ENCODE results near the gene AURKA.
"Not testable (repeated sequence)": the region's sequence is repeated elsewhere in the genome, so short reads cannot be mapped to it uniquely, and the experiment has no call there.

The AURKA gene

DNA sequence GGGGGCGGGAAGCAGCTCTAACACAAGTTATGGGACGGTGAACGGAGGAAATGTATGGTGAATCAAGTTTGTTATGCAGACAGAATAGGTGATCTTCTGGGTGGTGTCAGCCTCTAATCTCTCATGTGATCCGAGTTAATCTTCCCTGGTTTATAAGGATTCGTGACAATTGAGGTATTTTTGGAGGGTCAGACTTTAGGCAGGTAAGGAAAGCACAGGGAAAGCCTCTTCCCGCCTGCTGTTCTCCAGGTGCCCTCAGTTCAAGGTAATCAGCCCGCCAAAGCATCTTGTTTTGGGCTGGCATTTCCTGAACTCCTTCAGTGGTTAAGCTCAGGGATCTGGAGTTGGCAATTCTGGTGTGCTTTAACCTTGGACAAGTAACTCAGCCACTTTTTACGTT, 1.6 kb upstream of the AURKA start:
- H4K20me1 ChIP-seq (ENCODE audit: insufficient read depth, low read length) = no peaks in the 10 kb centered on the region
- H3F3A ChIP-seq (ENCODE audit: insufficient read depth, low read length) = no peaks in the 10 kb centered on the region
- peak overlapping the region; percentile 97 for H3K4me3 ChIP-seq (ENCODE audit: low read length)
- peaks cover 8% of the 10 kb centered on the region for H3K4me1 ChIP-seq (ENCODE audit: low read length)
- no peaks in the 10 kb centered on the region for H3K9me2 ChIP-seq (replicated peaks; ENCODE audit: insufficient read depth, low read length)
- no peak for TF ChIP-seq EZH2phosphoT487 (IDR thresholded peaks at IDR 0.05; ENCODE audit: low read length)
- TF ChIP-seq, protein P1, sequence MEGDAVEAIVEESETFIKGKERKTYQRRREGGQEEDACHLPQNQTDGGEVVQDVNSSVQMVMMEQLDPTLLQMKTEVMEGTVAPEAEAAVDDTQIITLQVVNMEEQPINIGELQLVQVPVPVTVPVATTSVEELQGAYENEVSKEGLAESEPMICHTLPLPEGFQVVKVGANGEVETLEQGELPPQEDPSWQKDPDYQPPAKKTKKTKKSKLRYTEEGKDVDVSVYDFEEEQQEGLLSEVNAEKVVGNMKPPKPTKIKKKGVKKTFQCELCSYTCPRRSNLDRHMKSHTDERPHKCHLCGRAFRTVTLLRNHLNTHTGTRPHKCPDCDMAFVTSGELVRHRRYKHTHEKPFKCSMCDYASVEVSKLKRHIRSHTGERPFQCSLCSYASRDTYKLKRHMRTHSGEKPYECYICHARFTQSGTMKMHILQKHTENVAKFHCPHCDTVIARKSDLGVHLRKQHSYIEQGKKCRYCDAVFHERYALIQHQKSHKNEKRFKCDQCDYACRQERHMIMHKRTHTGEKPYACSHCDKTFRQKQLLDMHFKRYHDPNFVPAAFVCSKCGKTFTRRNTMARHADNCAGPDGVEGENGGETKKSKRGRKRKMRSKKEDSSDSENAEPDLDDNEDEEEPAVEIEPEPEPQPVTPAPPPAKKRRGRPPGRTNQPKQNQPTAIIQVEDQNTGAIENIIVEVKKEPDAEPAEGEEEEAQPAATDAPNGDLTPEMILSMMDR (IDR thresholded peaks at IDR 0.05; ENCODE audit: low read length) = no peak
- no peak for TF ChIP-seq EZH2 (optimal IDR thresholded peaks at IDR 0.05; ENCODE audit: low read depth, low read length)
- no peaks in the 10 kb centered on the region for H3K9me3 ChIP-seq (replicated peaks; ENCODE audit: insufficient read depth, low read length)
- H3K79me2 ChIP-seq (ENCODE audit: low read length) = peaks cover 80% of the 10 kb centered on the region
- no peak overlapping the region for H3K9ac ChIP-seq (ENCODE audit: low read length)
- peak overlapping the region; percentile 58 for H3K4me2 ChIP-seq (ENCODE audit: low read depth, low read length)
- no peak overlapping the region for H2AFZ ChIP-seq (ENCODE audit: low read length)
- H3K27ac ChIP-seq (ENCODE audit: low read length) = no peak overlapping the region
- DNase-seq = no peak
- H3K27me3 ChIP-seq (replicated peaks; ENCODE audit: insufficient read depth, low read length) = no peaks in the 10 kb centered on the region
- peaks cover 28% of the 10 kb centered on the region; the same call in 1 of the 2 replicates for H3K36me3 ChIP-seq (replicated peaks; ENCODE audit: insufficient read depth, low read length)

- no peaks in the 10 kb centered on the region for H3K27me3 ChIP-seq (replicated peaks; ENCODE audit: insufficient read depth, low read length)
- no peak for DNase-seq
- H3K9ac ChIP-seq (ENCODE audit: low read length) = peak overlapping the region; percentile 80
- no peaks in the 10 kb centered on the region for H3K9me3 ChIP-seq (replicated peaks; ENCODE audit: insufficient read depth, low read length)
- H3K4me1 ChIP-seq (ENCODE audit: low read length) = peaks cover 8% of the 10 kb centered on the region
- H3K36me3 ChIP-seq (replicated peaks; ENCODE audit: insufficient read depth, low read length) = peaks cover 24% of the 10 kb centered on the region; the same call in 1 of the 2 replicates
- peak overlapping the region; percentile 58 for H3K4me2 ChIP-seq (ENCODE audit: low read depth, low read length)
- H2AFZ ChIP-seq (ENCODE audit: low read length) = peak overlapping the region; percentile 35
- TF ChIP-seq EZH2 (optimal IDR thresholded peaks at IDR 0.05; ENCODE audit: low read depth, low read length) = no peak
- no peaks in the 10 kb centered on the region for H3F3A ChIP-seq (ENCODE audit: insufficient read depth, low read length)
- H3K27ac ChIP-seq (ENCODE audit: low read length) = peak overlapping the region; percentile 90
- peak overlapping the region; percentile 97 for H3K4me3 ChIP-seq (ENCODE audit: low read length)
- no peaks in the 10 kb centered on the region for H3K9me2 ChIP-seq (replicated peaks; ENCODE audit: insufficient read depth, low read length)
- H3K79me2 ChIP-seq (ENCODE audit: low read length) = peaks cover 77% of the 10 kb centered on the region
- H4K20me1 ChIP-seq (ENCODE audit: insufficient read depth, low read length) = no peaks in the 10 kb centered on the region
Observed at GRCh38 chr20:56392881-56393482, 967 bp upstream of the AURKA start.

- Histone ChIP-seq H3K9ac (ENCODE audit: low read length) (peak overlapping the region; percentile 80), H3K4me3 (ENCODE audit: low read length) (peak overlapping the region; percentile 97), H3K27me3 (replicated peaks; ENCODE audit: insufficient read depth, low read length) (no peaks in the 10 kb centered on the region), H2AFZ (ENCODE audit: low read length) (peak overlapping the region; percentile 97), H3K4me2 (ENCODE audit: low read depth, low read length) (peak overlapping the region; percentile 65), H3K9me2 (replicated peaks; ENCODE audit: insufficient read depth, low read length) (no peaks in the 10 kb centered on the region), H4K20me1 (ENCODE audit: insufficient read depth, low read length) (no peaks in the 10 kb centered on the region), H3F3A (ENCODE audit: insufficient read depth, low read length) (no peaks in the 10 kb centered on the region), H3K79me2 (ENCODE audit: low read length) (peaks cover 82% of the 10 kb centered on the region), H3K4me1 (ENCODE audit: low read length) (peaks cover 8% of the 10 kb centered on the region), H3K27ac (ENCODE audit: low read length) (peak overlapping the region; percentile 90; the same call in 1 of the 2 replicates), H3K36me3 (replicated peaks; ENCODE audit: insufficient read depth, low read length) (peaks cover 15% of the 10 kb centered on the region; the same call in 1 of the 2 replicates), H3K9me3 (replicated peaks; ENCODE audit: insufficient read depth, low read length) (no peaks in the 10 kb centered on the region)
- TF ChIP-seq, protein P1 (IDR thresholded peaks at IDR 0.05; ENCODE audit: low read length) = no peak
- TF ChIP-seq EZH2 (optimal IDR thresholded peaks at IDR 0.05; ENCODE audit: low read depth, low read length) = no peak
- TF ChIP-seq EZH2phosphoT487 (IDR thresholded peaks at IDR 0.05; ENCODE audit: low read length) = no peak
- no peak for DNase-seq
Observed at GRCh38 chr20:56391596-56392131, 351 bp downstream of the AURKA start.

- DNase-seq = no peak
- peaks cover 8% of the 10 kb centered on the region for H3K4me1 ChIP-seq (ENCODE audit: low read length)
- H3K27ac ChIP-seq (ENCODE audit: low read length) = peak overlapping the region; percentile 90; the same call in 1 of the 2 replicates
Observed at GRCh38 chr20:56391037-56391436, 978 bp downstream of the AURKA start.

DNA sequence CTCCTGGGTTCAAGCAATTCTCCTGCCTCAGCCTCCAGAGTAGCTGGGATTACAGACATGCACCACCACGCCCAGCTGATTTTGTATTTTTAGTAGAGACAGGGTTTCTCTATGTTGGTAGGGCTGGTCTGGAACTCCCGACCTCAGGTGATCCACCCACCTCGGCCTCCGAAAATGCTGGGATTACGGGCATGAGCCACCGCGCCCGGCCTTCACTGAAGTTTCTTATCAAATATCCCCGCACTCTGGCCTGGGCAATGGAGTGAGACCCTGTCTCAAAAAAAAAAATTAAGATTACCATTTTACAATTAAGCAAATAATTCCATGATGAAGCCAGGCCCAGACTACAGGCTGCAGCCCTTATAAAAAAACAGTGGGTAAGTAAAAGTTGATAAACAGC, 1.6 kb downstream of the AURKA start:
- not testable (repeated sequence) for H3K27me3 ChIP-seq (replicated peaks; ENCODE audit: insufficient read depth, low read length); H3F3A ChIP-seq (ENCODE audit: insufficient read depth, low read length); H2AFZ ChIP-seq (ENCODE audit: low read length); H3K27ac ChIP-seq (ENCODE audit: low read length); H3K4me1 ChIP-seq (ENCODE audit: low read length); DNase-seq; H3K9ac ChIP-seq (ENCODE audit: low read length); H3K9me3 ChIP-seq (replicated peaks; ENCODE audit: insufficient read depth, low read length); H3K36me3 ChIP-seq (replicated peaks; ENCODE audit: insufficient read depth, low read length); H3K9me2 ChIP-seq (replicated peaks; ENCODE audit: insufficient read depth, low read length); H4K20me1 ChIP-seq (ENCODE audit: insufficient read depth, low read length)
- H3K4me3 ChIP-seq (ENCODE audit: low read length) = peak overlapping the region; percentile 97; the same call in 1 of the 2 replicates
- peak overlapping the region; percentile 65; the same call in 1 of the 2 replicates for H3K4me2 ChIP-seq (ENCODE audit: low read depth, low read length)
- peaks cover 85% of the 10 kb centered on the region for H3K79me2 ChIP-seq (ENCODE audit: low read length)

More at GRCh38 chr20:56391037-56391436, 978 bp downstream of the AURKA start:
- no peaks in the 10 kb centered on the region for H3F3A ChIP-seq (ENCODE audit: insufficient read depth, low read length)
- H3K4me3 ChIP-seq (ENCODE audit: low read length) = peak overlapping the region; percentile 97
- H2AFZ ChIP-seq (ENCODE audit: low read length) = peak overlapping the region; percentile 79
- TF ChIP-seq EZH2phosphoT487 (IDR thresholded peaks at IDR 0.05; ENCODE audit: low read length) (no peak), EZH2 (optimal IDR thresholded peaks at IDR 0.05; ENCODE audit: low read depth, low read length) (no peak)
- TF ChIP-seq, protein P1 (IDR thresholded peaks at IDR 0.05; ENCODE audit: low read length) = no peak
- peaks cover 15% of the 10 kb centered on the region; the same call in 1 of the 2 replicates for H3K36me3 ChIP-seq (replicated peaks; ENCODE audit: insufficient read depth, low read length)
- no peaks in the 10 kb centered on the region for H3K9me3 ChIP-seq (replicated peaks; ENCODE audit: insufficient read depth, low read length)
- H3K4me2 ChIP-seq (ENCODE audit: low read depth, low read length) = peak overlapping the region; percentile 65
- peak overlapping the region; percentile 62 for H3K9ac ChIP-seq (ENCODE audit: low read length)
- no peaks in the 10 kb centered on the region for H4K20me1 ChIP-seq (ENCODE audit: insufficient read depth, low read length)
- H3K27me3 ChIP-seq (replicated peaks; ENCODE audit: insufficient read depth, low read length) = no peaks in the 10 kb centered on the region
- H3K79me2 ChIP-seq (ENCODE audit: low read length) = peaks cover 87% of the 10 kb centered on the region
- H3K9me2 ChIP-seq (replicated peaks; ENCODE audit: insufficient read depth, low read length) = no peaks in the 10 kb centered on the region

Data from MM.1S (cell line).